Neural progenitor cell (in vitro differentiated cells): ENCODE data around the gene ZBTB20. TPM values are rescaled to one million over a fixed set of nuclear protein-coding genes. Genes with fewer than 3 reads are reported as not detected.

Experiments used
- DNase-seq: peaks from one replicate; pipeline ENCODE4 v3.0.0-alpha.2; 2016; ENCODE audit warnings: low spot score
- H2AFZ ChIP-seq: fragments of 200-600 bp; sonication (generic); replicated peaks from 2 replicates; pipeline ENCODE4 v1.6.1; 2016; ENCODE audit warnings: antibody characterized with exemption
- H3F3A ChIP-seq: fragments of 200-600 bp; sonication (generic); 2 replicates; pipeline ENCODE4 v1.6.1; 2016; ENCODE audit warnings: antibody characterized with exemption, low read depth
- H3K27ac ChIP-seq: fragments of 200-600 bp; sonication (generic); 2 replicates; pipeline ENCODE4 v1.5.1; 2016; ENCODE audit warnings: mild to moderate bottlenecking
- H3K27me3 ChIP-seq: fragments of 200-600 bp; sonication (generic); 2 replicates; pipeline ENCODE4 v1.6.1; 2016; ENCODE audit warnings: mild to moderate bottlenecking, moderate library complexity
- H3K36me3 ChIP-seq: fragments of 200-600 bp; sonication (generic); 2 replicates; pipeline ENCODE4 v1.5.1; 2016
- H3K4me1 ChIP-seq: fragments of 200-600 bp; sonication (generic); 2 replicates; pipeline ENCODE4 v1.6.1; 2016; ENCODE audit warnings: mixed run types
- H3K4me2 ChIP-seq: fragments of 200-600 bp; sonication (generic); 2 replicates; pipeline ENCODE4 v1.6.1; 2016
- H3K4me3 ChIP-seq: fragments of 200-600 bp; sonication (generic); 2 replicates; pipeline ENCODE4 v1.5.1; 2016
- H3K79me2 ChIP-seq: fragments of 200-600 bp; sonication (generic); 2 replicates; pipeline ENCODE4 v1.6.1; 2016; ENCODE audit warnings: low read depth
- H3K9ac ChIP-seq: fragments of 200-600 bp; sonication (generic); 2 replicates; pipeline ENCODE4 v1.6.1; 2016
- H3K9me3 ChIP-seq: fragments of 200-600 bp; sonication (generic); 2 replicates; pipeline ENCODE4 v1.5.1; 2016; ENCODE audit warnings: low read depth
- H4K20me1 ChIP-seq: fragments of 200-600 bp; sonication (generic); 2 replicates; pipeline ENCODE4 v1.6.1; 2016; ENCODE audit warnings: low read depth
- H3K27ac Mint-ChIP-seq: 3 replicates; pipeline ENCODE4 v1.8.0; 2021; ENCODE audit warnings: mixed read lengths
- H3K27me3 Mint-ChIP-seq: 2 replicates; pipeline ENCODE4 v1.8.0; 2022; ENCODE audit warnings: low read depth, mild to moderate bottlenecking, inconsistent platforms, moderate library complexity, mixed read lengths; ENCODE audit not compliant: insufficient read depth
- H3K36me3 Mint-ChIP-seq: 3 replicates; pipeline ENCODE4 v1.8.0; 2021; ENCODE audit warnings: mixed read lengths
- H3K4me1 Mint-ChIP-seq: 3 replicates; pipeline ENCODE4 v1.8.0; 2021; ENCODE audit warnings: mixed read lengths
- H3K4me3 Mint-ChIP-seq: 3 replicates; pipeline ENCODE4 v1.8.0; 2021; ENCODE audit warnings: mild to moderate bottlenecking, moderate library complexity, mixed read lengths
- H3K9me3 Mint-ChIP-seq: 3 replicates; pipeline ENCODE4 v1.8.0; 2020; ENCODE audit warnings: mixed read lengths
- EZH2 ChIP-seq: fragments of 200-600 bp; sonication (generic); IDR thresholded peaks from 2 replicates; pipeline ENCODE4 v1.6.1; 2017; ENCODE audit warnings: antibody characterized with exemption, mild to moderate bottlenecking, moderate library complexity
- EZH2phosphoT487 ChIP-seq: fragments of 200-600 bp; sonication (generic); IDR thresholded peaks from 2 replicates; pipeline ENCODE4 v1.6.1; 2017; ENCODE audit warnings: antibody characterized with exemption
- total RNA-seq: library from RNA; depleted of rRNA; stranded (reverse); fragments of >200 nt; gene quantifications from 2 replicates; pipeline ENCODE4 v1.2.3, GENCODE V29; 2015; ENCODE audit warnings: low replicate concordance
- TF ChIP-seq, protein P1 (sequence below): fragments of 200-600 bp; sonication (generic); IDR thresholded peaks from 2 replicates; pipeline ENCODE4 v1.5.1; 2017; ENCODE audit warnings: antibody characterized with exemption, mild to moderate bottlenecking

ZBTB20 gene
- total RNA-seq, 1 donor from 2014 or later, result 1.9 TPM

DNA sequence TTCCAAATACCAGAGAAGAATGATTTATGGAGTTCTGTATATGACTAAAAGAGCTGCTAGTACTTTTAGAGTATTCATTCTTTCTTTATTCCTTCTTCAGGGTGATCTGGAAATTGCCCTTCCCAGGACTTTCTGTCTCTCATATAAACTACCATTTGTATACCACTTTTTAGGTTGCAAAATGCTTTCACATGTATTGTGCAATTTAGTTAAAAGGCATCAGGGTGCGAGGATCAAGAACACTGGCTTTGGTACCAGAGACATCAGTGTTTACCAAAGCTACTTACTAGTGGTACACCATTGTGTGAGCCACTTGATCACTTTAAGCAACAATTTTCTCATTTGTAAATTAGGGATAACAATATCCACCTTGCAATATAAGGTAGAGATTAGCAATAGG lies 601.9 kb downstream of the ZBTB20 start:
- no peak for DNase-seq
- Histone ChIP-seq H3K4me3 (no peak overlapping the region), H3K27ac (no peak overlapping the region), H2AFZ (no peak overlapping the region), H3K27me3 (no peaks in the 10 kb centered on the region), H3K9me3 (no peaks in the 10 kb centered on the region), H4K20me1 (no peaks in the 10 kb centered on the region), H3F3A (no peaks in the 10 kb centered on the region), H3K9ac (no peak overlapping the region), H3K36me3 (no peaks in the 10 kb centered on the region), H3K79me2 (no peaks in the 10 kb centered on the region), H3K4me1 (peaks cover 20% of the 10 kb centered on the region), H3K4me2 (no peak overlapping the region)
- Mint-ChIP-seq H3K4me1 (peaks cover 4% of the 10 kb centered on the region), H3K9me3 (no peaks in the 10 kb centered on the region), H3K4me3 (no peak overlapping the region), H3K27ac (no peak overlapping the region), H3K36me3 (no peaks in the 10 kb centered on the region), H3K27me3 (peaks cover 2% of the 10 kb centered on the region)
- TF ChIP-seq EZH2phosphoT487, result no peak
- TF ChIP-seq, protein P1, sequence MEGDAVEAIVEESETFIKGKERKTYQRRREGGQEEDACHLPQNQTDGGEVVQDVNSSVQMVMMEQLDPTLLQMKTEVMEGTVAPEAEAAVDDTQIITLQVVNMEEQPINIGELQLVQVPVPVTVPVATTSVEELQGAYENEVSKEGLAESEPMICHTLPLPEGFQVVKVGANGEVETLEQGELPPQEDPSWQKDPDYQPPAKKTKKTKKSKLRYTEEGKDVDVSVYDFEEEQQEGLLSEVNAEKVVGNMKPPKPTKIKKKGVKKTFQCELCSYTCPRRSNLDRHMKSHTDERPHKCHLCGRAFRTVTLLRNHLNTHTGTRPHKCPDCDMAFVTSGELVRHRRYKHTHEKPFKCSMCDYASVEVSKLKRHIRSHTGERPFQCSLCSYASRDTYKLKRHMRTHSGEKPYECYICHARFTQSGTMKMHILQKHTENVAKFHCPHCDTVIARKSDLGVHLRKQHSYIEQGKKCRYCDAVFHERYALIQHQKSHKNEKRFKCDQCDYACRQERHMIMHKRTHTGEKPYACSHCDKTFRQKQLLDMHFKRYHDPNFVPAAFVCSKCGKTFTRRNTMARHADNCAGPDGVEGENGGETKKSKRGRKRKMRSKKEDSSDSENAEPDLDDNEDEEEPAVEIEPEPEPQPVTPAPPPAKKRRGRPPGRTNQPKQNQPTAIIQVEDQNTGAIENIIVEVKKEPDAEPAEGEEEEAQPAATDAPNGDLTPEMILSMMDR, result no peak
- TF ChIP-seq EZH2, result no peak

GRCh38 chr3:114542359-114542758 lies 604.7 kb downstream of the ZBTB20 start:
- H4K20me1 ChIP-seq, result no peaks in the 10 kb centered on the region
- H3K4me3 ChIP-seq, result peak overlapping the region; percentile 6
- H3K79me2 ChIP-seq, result no peaks in the 10 kb centered on the region
- H3K27me3 ChIP-seq, result no peaks in the 10 kb centered on the region
- Mint-ChIP-seq H3K36me3 (no peaks in the 10 kb centered on the region), H3K4me1 (peaks cover 4% of the 10 kb centered on the region), H3K27me3 (peaks cover 2% of the 10 kb centered on the region), H3K9me3 (no peaks in the 10 kb centered on the region), H3K27ac (no peak overlapping the region), H3K4me3 (no peak overlapping the region)
- DNase-seq, result peak; percentile 74
- H2AFZ ChIP-seq, result no peak overlapping the region
- H3K4me1 ChIP-seq, result peaks cover 20% of the 10 kb centered on the region
- no peaks in the 10 kb centered on the region for H3K36me3 ChIP-seq
- H3K9me3 ChIP-seq, result no peaks in the 10 kb centered on the region
- H3F3A ChIP-seq, result no peaks in the 10 kb centered on the region
- no peak overlapping the region for H3K9ac ChIP-seq
- H3K4me2 ChIP-seq, result peak overlapping the region; percentile 61
- no peak overlapping the region for H3K27ac ChIP-seq
- TF ChIP-seq EZH2phosphoT487 (no peak), EZH2 (no peak)
- TF ChIP-seq, protein P1, result no peak

GRCh38 chr3:114539525-114539924 lies 607.6 kb downstream of the ZBTB20 start:
- TF ChIP-seq EZH2 (no peak), EZH2phosphoT487 (no peak)
- TF ChIP-seq, protein P1, result no peak

More at GRCh38 chr3:114539525-114539924, 607.6 kb downstream of the ZBTB20 start:
- Histone ChIP-seq H2AFZ (no peak overlapping the region), H4K20me1 (no peaks in the 10 kb centered on the region), H3K36me3 (no peaks in the 10 kb centered on the region), H3K9ac (no peak overlapping the region), H3K27ac (no peak overlapping the region), H3K9me3 (no peaks in the 10 kb centered on the region), H3K79me2 (no peaks in the 10 kb centered on the region), H3K4me1 (peaks cover 20% of the 10 kb centered on the region), H3K4me2 (no peak overlapping the region), H3F3A (no peaks in the 10 kb centered on the region), H3K4me3 (no peak overlapping the region), H3K27me3 (no peaks in the 10 kb centered on the region)
- peaks cover 5% of the 10 kb centered on the region for H3K9me3 Mint-ChIP-seq
- H3K36me3 Mint-ChIP-seq, result no peaks in the 10 kb centered on the region
- H3K4me3 Mint-ChIP-seq, result no peak overlapping the region
- H3K4me1 Mint-ChIP-seq, result peaks cover 4% of the 10 kb centered on the region
- no peak overlapping the region for H3K27ac Mint-ChIP-seq
- no peak for DNase-seq
- peaks cover under 1% of the 10 kb centered on the region for H3K27me3 Mint-ChIP-seq
